K562 (cell line): ENCODE measurements around the gene ZBTB20. TPM values are rescaled to one million over a fixed set of nuclear protein-coding genes. Genes with fewer than 3 reads are reported as not detected.

Experiments
- ATAC-seq: fragments of 200-7000 bp; cut with Tn5 transposase; 3 replicates; pipeline ENCODE4 v1.9.1; 2020; ENCODE audit warnings: moderate library complexity
- BruUV-seq: library from RNA; stranded (reverse); fragments of 400-500 nt; replicated peaks from 2 replicates; lab custom pipeline; 2021; lab: Mats Ljungman, UMichigan
- CTCF ChIA-PET: fragments of 300-600 bp; formaldehyde crosslinking; extraction: SDS; loops from one replicate; lab custom pipeline; 2021; ENCODE audit warnings: low intra/inter-chr PET ratio; lab: Yijun Ruan, JAX
- POLR2A ChIA-PET: fragments of 300-600, 350-650 bp; sonication (Branson Sonifier 250); formaldehyde crosslinking; extraction: SDS; loops from one replicate; lab custom pipeline; 2021; ENCODE audit warnings: antibody characterized with exemption, inconsistent platforms; lab: Yijun Ruan, JAX
- DNase-seq, 4 experiments: peaks; one replicate each; pipeline versions ENCODE4 v3.0.0 to v3.0.0-alpha.2; 2011 to 2018; ENCODE audit warnings: low spot score in 3 of 4, mixed read lengths in 3 of 4; ENCODE audit errors: extremely low read depth in 1 of 4
- FAIRE-seq: peaks from 2 replicates; lab custom pipeline; 2011; peaks lifted over from hg19 to GRCh38; lab: Jason Lieb, UNC
- H2AFZ ChIP-seq: 2 replicates; pipeline ENCODE4 v1.6.0; 2011; ENCODE audit warnings: low read depth, low read length, control low read depth, inconsistent platforms
- H3K27ac ChIP-seq: fragments of 200-600 bp; 3 replicates; pipeline ENCODE4 v1.8.0; 2011; ENCODE audit warnings: low read depth, mild to moderate bottlenecking, control low read depth, inconsistent platforms, low read length, moderate library complexity, mixed read lengths; ENCODE audit errors: extremely low read depth
- H3K27me3 ChIP-seq, 2 experiments: fragments of 300-600 bp in 1 of 2; 2 replicates in 1 of 2; 3 replicates in 1 of 2; pipeline versions ENCODE4 v1.6.0 to v1.8.0; 2011; ENCODE audit warnings: inconsistent platforms in 2 of 2, low read length in 2 of 2, mild to moderate bottlenecking in 1 of 2, mixed read lengths in 1 of 2, moderate library complexity in 1 of 2; ENCODE audit not compliant: control insufficient read depth in 2 of 2, insufficient read depth in 2 of 2
- H3K36me3 ChIP-seq: fragments of 300-600 bp; 3 replicates; pipeline ENCODE4 v1.8.0; 2011; ENCODE audit warnings: mild to moderate bottlenecking, low read length, inconsistent platforms; ENCODE audit not compliant: control insufficient read depth, insufficient read depth
- H3K4me1 ChIP-seq, 2 experiments: fragments of 200-600 bp in 1 of 2; replicated peaks in 1 of 2; 2 replicates in 1 of 2; 3 replicates in 1 of 2; pipeline versions ENCODE4 v1.5.1 to v1.8.0; 2011; ENCODE audit warnings: inconsistent platforms in 2 of 2, low read length in 2 of 2, mild to moderate bottlenecking in 1 of 2, mixed read lengths in 1 of 2, moderate library complexity in 1 of 2; ENCODE audit not compliant: control insufficient read depth in 2 of 2, insufficient read depth in 2 of 2
- H3K4me2 ChIP-seq: 2 replicates; pipeline ENCODE4 v1.6.1; 2011; ENCODE audit warnings: low read length, control low read depth, inconsistent platforms, mixed read lengths; ENCODE audit not compliant: insufficient read depth
- H3K4me3 ChIP-seq: fragments of 200-600 bp; sonication (generic), shearing (Covaris generic); 2 replicates; pipeline ENCODE4 v1.5.1; 2016; ENCODE audit warnings: control low read depth, inconsistent platforms
- H3K79me2 ChIP-seq: fragments of 200-600 bp; 3 replicates; pipeline ENCODE4 v1.8.0; 2011; ENCODE audit warnings: low read length, inconsistent platforms; ENCODE audit not compliant: control insufficient read depth, insufficient read depth
- H3K9ac ChIP-seq, 2 experiments: 2 replicates each; pipeline versions ENCODE4 v1.6.0 to v1.6.1; 2011; ENCODE audit warnings: low read depth in 2 of 2, low read length in 2 of 2, control low read depth in 1 of 2, inconsistent platforms in 1 of 2, mild to moderate bottlenecking in 1 of 2, mixed read lengths in 1 of 2; ENCODE audit not compliant: insufficient read depth in 1 of 2
- H3K9me1 ChIP-seq: one replicate; pipeline ENCODE4 v1.6.0; 2011; ENCODE audit warnings: inconsistent platforms, mild to moderate bottlenecking, low read length, moderate library complexity; ENCODE audit not compliant: control insufficient read depth, insufficient read depth
- H3K9me3 ChIP-seq: replicated peaks from 2 replicates; pipeline ENCODE4 v1.5.1; 2011; ENCODE audit warnings: low read depth, low read length, inconsistent platforms; ENCODE audit not compliant: control insufficient read depth, insufficient read depth
- H4K20me1 ChIP-seq: replicated peaks from 2 replicates; pipeline ENCODE4 v1.6.1; 2011; ENCODE audit warnings: low read length, inconsistent platforms, mixed read lengths; ENCODE audit not compliant: control insufficient read depth, insufficient read depth
- MAZ ChIP-seq, 2 experiments: fragments of 450-650 bp in 1 of 2; sonication (generic) in 1 of 2; formaldehyde crosslinking; IDR thresholded peaks in 1 of 2; conservative IDR thresholded peaks in 1 of 2; 2 replicates each; pipeline versions ENCODE4 v1.4.0 to v1.5.0; 2020; ENCODE audit warnings: mild to moderate bottlenecking in 1 of 2, missing genetic modification reagents in 1 of 2
- MBD2 ChIP-seq: sonication (generic); IDR thresholded peaks from 2 replicates; pipeline ENCODE4 v1.6.1; 2016; ENCODE audit warnings: low read depth, borderline replicate concordance
- PHB ChIP-seq: fragments of 250-450 bp; sonication (Bioruptor Pico); IDR thresholded peaks from 2 replicates; pipeline ENCODE4 v1.5.0; 2021
- RBM22 ChIP-seq: fragments of 200-400 bp; formaldehyde crosslinking; IDR thresholded peaks from 2 replicates; pipeline ENCODE4 v1.6.1; 2018; ENCODE audit warnings: low read length, low read depth; ENCODE audit not compliant: poor library complexity, severe bottlenecking
- ZNF583 ChIP-seq: fragments of 250-450 bp; sonication (Bioruptor Pico); IDR thresholded peaks from 2 replicates; pipeline ENCODE4 v1.4.0; 2020
- ZNF77 ChIP-seq: fragments of 250-450 bp; sonication (Bioruptor Pico); IDR thresholded peaks from 2 replicates; pipeline ENCODE4 v1.5.0; 2020
- WGBS: fragments of 100-300 bp; shearing (Covaris generic); methylation state at CpG from one replicate; pipeline ENCODE4 v1.1.6; 2016; ENCODE audit warnings: low coverage, mixed read lengths; ENCODE audit not compliant: insufficient coverage; ENCODE audit errors: missing lambda C conversion rate; 5-methylcytosine and 5-hydroxymethylcytosine counted together
- in situ Hi-C: fragments of 300-500 bp; cut with MboI; formaldehyde crosslinking; loops from 4 replicates; pipeline ENCODE4 v1.15.0; 2018; ENCODE audit warnings: inconsistent platforms, mixed read lengths
- intact Hi-C: fragments of 100-400 bp; cut with micrococcal nuclease; formaldehyde crosslinking; loops from 2 replicates; pipeline ENCODE4 v1.14.2; 2022
- polyA plus RNA-seq, 8 experiments: library from polyadenylated mRNA; depleted of rRNA in 4 of 8; stranded (reverse) in 5 of 8; unstranded in 3 of 8; fragments of >200 nt; fragmentation: Nextera tagmentation in 2 of 8; fragmentation: Illumina TruSeq in 1 of 8; extraction: Ambion mirVana in 2 of 8; extraction: Trizol in 1 of 8; gene quantifications; 2 replicates each; pipeline versions ENCODE4 v1.2.1 to v1.2.3, GENCODE V29; 2011 to 2014; ENCODE audit warnings: inconsistent platforms in 1 of 8, missing spikeins in 1 of 8
- total RNA-seq, 7 experiments: library from RNA; depleted of rRNA in 6 of 7; stranded (reverse); fragments of >200 nt in 6 of 7; fragmentation: Illumina TruSeq in 2 of 7; extraction: Trizol in 2 of 7; gene quantifications; 2 replicates each; pipeline versions ENCODE4 v1.2.1 to v1.2.3, GENCODE V29; 2011 to 2021; ENCODE audit warnings: low replicate concordance in 1 of 7
- TF ChIP-seq, protein P1 (sequence below): fragments of 200-800 bp; sonication (Bioruptor generic); IDR thresholded peaks from 2 replicates; pipeline ENCODE4 v1.6.1; 2016; ENCODE audit warnings: missing genetic modification characterization, missing compliant biosample characterization

ZBTB20 gene
- total and polyA plus RNA-seq, 9 of the 15 experiments (the other 6 are each of a cell fraction or from before 2014, with no cell fraction given), result 0.17 to 1.7 (median 0.45) TPM

DNA sequence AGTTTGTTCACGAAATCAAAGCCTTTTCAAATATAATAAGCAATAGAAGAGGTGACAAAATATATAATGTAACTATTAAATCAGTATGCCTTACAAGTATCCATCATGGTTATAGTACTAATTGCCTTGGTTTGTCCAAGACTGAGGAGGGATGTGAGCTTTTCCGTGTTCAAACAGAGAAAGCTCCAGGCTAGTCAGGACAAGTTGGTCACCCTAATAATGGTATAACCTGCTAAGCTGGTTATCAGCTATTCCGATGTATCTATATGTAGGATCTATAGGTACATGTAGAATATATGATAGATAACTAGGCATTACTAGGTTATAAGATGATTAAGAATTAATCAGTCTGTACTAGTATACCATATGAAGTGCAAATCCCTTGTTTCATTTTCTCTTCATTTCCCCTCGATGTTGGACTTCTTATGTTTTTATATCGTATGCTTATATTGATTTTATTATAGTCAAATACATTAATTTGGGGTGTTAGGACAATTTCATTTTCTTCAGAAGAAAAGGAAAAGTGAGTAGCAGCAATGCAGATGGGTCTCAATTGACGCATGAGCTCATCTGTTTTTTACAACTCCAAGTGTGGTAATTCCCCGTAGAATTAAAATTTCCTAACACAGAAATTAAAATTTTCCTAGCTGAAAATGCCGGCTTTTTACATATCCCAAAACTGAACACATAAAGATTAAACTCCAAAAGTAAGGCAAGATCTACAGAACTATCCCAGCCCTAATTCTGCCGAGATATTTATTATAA is 434.2 kb downstream of the ZBTB20 start:
- in situ Hi-C loops (no loop called here), intact Hi-C loops (no loop called here)
- DNase-seq, result no peak
- Histone ChIP-seq H3K4me3 (no peak overlapping the region), H3K9ac (no peak overlapping the region), H2AFZ (no peak overlapping the region), H3K4me2 (no peak overlapping the region), H3K79me2 (no peaks in the 10 kb centered on the region), H3K9me1 (no peaks in the 10 kb centered on the region), H3K27ac (no peak overlapping the region), H3K4me1 (no peaks in the 10 kb centered on the region), H4K20me1 (no peaks in the 10 kb centered on the region), H3K27me3 (no peaks in the 10 kb centered on the region), H3K36me3 (no peaks in the 10 kb centered on the region), H3K9me3 (no peaks in the 10 kb centered on the region)
- BruUV-seq, result no TSS peak
- FAIRE-seq, result no peak
- 7% methylated on average over 8 of the region's 9 CpGs for WGBS
- no peak for ATAC-seq
- POLR2A ChIA-PET, result no interaction called here
- TF ChIP-seq MBD2 (no peak), ZNF583 (CRISPR knock-in tag) (no peak), PHB (CRISPR knock-in tag) (no peak), RBM22 (no peak), ZNF77 (CRISPR knock-in tag) (no peak), MAZ (CRISPR knock-in tag; conservative IDR thresholded peaks at IDR 0.05 in 1 of 2, IDR thresholded peaks at IDR 0.05 in 1 of 2) (no peak)
- TF ChIP-seq, protein P1, sequence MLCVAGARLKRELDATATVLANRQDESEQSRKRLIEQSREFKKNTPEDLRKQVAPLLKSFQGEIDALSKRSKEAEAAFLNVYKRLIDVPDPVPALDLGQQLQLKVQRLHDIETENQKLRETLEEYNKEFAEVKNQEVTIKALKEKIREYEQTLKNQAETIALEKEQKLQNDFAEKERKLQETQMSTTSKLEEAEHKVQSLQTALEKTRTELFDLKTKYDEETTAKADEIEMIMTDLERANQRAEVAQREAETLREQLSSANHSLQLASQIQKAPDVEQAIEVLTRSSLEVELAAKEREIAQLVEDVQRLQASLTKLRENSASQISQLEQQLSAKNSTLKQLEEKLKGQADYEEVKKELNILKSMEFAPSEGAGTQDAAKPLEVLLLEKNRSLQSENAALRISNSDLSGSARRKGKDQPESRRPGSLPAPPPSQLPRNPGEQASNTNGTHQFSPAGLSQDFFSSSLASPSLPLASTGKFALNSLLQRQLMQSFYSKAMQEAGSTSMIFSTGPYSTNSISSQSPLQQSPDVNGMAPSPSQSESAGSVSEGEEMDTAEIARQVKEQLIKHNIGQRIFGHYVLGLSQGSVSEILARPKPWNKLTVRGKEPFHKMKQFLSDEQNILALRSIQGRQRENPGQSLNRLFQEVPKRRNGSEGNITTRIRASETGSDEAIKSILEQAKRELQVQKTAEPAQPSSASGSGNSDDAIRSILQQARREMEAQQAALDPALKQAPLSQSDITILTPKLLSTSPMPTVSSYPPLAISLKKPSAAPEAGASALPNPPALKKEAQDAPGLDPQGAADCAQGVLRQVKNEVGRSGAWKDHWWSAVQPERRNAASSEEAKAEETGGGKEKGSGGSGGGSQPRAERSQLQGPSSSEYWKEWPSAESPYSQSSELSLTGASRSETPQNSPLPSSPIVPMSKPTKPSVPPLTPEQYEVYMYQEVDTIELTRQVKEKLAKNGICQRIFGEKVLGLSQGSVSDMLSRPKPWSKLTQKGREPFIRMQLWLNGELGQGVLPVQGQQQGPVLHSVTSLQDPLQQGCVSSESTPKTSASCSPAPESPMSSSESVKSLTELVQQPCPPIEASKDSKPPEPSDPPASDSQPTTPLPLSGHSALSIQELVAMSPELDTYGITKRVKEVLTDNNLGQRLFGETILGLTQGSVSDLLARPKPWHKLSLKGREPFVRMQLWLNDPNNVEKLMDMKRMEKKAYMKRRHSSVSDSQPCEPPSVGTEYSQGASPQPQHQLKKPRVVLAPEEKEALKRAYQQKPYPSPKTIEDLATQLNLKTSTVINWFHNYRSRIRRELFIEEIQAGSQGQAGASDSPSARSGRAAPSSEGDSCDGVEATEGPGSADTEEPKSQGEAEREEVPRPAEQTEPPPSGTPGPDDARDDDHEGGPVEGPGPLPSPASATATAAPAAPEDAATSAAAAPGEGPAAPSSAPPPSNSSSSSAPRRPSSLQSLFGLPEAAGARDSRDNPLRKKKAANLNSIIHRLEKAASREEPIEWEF (CRISPR knock-in tag), result no peak
- TF ChIP-seq, all 486 proteins: peak for 0
- CTCF ChIA-PET, result no interaction called here
